GM08714 (cell line): ENCODE data around the gene SDF2.
A peak's percentile ranks its signal among the peaks of the same experiment; 100 is the strongest.

Source experiments
- H3K4me3 ChIP-seq: fragments of 200-500 bp; sonication (Bioruptor generic); 2 replicates; pipeline ENCODE4 v1.5.1; 2014; ENCODE audit warnings: mild to moderate bottlenecking, low read length, inconsistent platforms
- ZNF274 ChIP-seq: IDR thresholded peaks from 2 replicates; pipeline ENCODE4 v1.6.1; 2012; ENCODE audit warnings: mild to moderate bottlenecking, low read depth, low read length

Gene SDF2, protein sequence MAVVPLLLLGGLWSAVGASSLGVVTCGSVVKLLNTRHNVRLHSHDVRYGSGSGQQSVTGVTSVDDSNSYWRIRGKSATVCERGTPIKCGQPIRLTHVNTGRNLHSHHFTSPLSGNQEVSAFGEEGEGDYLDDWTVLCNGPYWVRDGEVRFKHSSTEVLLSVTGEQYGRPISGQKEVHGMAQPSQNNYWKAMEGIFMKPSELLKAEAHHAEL

GRCh38 chr17:28661635-28662526, at the start of gene SDF2, which contains the start of gene SUPT6H:
SDF2 (minus strand) TSS chr17:28661906; CDS start chr17:28661876, 30 bp downstream.
SUPT6H (plus strand) TSS chr17:28662205; CDS start chr17:28673402, 11,197 bp downstream.
- no peak for TF ChIP-seq ZNF274
- H3K4me3 ChIP-seq = peak within 1 kb of the TSS; percentile 76

GRCh38 chr17:28710861-28711722, 49.4 kb upstream of the SDF2 start:
- no peak for TF ChIP-seq ZNF274

DNA sequence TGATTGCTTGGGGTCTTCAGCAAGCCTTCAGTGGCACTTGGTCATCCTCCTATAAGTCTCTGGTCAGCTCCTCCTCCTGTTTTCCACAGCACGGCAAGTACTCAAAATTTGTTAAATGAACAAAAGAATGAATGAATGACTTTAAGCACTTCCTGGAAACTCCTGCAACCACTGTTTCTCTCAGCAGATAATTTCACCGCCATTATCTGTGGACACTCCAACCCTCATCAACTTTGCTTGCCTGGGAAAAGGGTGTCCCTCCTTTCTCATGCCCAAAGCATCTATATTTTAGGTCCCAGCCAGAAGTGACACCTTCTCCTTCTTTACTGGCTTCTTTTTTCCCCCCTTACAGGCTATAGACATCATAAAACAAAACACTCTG, 45.6 kb upstream of the SDF2 start:
- H3K4me3 ChIP-seq = no peak overlapping the region
- TF ChIP-seq ZNF274 = no peak

More at GRCh38 chr17:28710861-28711722, 49.4 kb upstream of the SDF2 start:
- H3K4me3 ChIP-seq = peak overlapping the region; percentile 69

DNA sequence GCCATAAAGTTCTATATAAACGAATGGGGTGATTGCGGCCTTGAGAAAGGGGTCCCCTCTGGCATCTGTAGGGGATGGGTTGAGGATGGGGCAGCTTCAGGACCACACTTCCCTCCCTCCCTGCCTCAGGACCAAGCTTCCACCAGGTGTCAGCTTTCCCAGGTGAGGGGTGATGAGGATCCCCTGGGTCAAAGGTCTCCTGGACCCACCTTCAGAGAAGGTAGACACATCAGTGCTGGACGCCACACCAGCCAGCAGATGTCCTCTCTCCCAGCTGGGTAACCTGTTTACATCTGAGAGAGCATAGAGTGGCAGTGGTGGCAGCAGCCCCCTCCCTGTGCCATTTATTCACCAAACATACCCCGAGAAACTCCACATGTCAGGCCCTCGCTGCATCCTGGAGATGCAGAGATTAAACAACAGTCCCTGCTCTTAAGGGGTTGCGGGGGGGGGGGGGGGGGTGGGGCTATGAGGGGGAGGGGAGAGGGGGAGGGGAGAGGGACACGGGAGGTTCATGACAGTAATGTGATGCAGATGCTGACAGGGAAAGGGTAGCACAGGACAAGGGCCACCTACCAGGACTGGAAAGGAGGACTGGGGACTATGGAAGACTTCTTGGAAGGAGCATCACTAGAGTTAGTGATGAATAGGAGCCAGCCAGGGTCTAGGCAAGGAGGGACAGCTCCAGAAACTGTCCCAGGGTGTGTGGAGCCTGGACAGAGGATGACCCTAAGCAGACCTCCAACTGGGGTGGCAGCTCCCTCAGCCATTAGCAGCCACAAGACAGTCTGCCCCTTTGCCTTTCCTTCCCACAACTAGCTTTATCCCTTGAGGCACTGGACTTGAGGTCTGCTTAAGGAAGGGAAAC, 45.0 kb upstream of the SDF2 start:
- no peak for TF ChIP-seq ZNF274
- H3K4me3 ChIP-seq = no peak overlapping the region

DNA sequence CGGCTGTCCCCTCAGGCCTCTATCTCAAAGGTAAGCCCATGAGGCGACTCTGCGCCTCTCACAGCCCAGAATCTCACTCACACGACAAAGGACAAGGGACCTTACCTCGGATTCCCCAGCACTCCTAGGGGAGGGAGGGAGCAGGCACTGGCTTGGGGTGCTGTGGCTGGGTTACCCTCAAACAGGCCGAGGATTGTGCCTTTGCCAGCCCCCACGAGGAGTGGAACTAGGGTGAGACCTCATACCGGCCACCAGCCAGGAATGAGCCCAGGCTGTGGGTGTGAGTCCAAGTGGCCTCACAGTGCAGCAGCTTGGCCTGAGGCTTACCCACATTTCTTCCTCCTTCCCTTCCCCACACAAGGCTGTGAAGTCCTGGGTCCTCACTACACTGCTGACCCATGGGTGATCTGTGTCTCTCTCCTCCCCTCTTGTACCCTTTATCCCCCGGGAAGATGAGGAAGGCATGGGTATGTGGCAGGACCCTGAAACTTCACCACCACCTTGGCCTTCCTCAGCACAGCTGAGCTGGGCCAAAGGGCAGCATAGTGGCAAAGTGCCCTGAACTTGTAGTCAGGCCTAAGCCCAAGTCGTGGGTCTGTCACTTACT, 44.1 kb upstream of the SDF2 start:
- TF ChIP-seq ZNF274 = no peak
- no peak overlapping the region for H3K4me3 ChIP-seq

GRCh38 chr17:28705074-28705659, 43.5 kb upstream of the SDF2 start:
- no peak for TF ChIP-seq ZNF274
- no peak overlapping the region for H3K4me3 ChIP-seq

GRCh38 chr17:28704219-28704858, 42.6 kb upstream of the SDF2 start:
- no peak for TF ChIP-seq ZNF274
- H3K4me3 ChIP-seq = no peak overlapping the region

DNA sequence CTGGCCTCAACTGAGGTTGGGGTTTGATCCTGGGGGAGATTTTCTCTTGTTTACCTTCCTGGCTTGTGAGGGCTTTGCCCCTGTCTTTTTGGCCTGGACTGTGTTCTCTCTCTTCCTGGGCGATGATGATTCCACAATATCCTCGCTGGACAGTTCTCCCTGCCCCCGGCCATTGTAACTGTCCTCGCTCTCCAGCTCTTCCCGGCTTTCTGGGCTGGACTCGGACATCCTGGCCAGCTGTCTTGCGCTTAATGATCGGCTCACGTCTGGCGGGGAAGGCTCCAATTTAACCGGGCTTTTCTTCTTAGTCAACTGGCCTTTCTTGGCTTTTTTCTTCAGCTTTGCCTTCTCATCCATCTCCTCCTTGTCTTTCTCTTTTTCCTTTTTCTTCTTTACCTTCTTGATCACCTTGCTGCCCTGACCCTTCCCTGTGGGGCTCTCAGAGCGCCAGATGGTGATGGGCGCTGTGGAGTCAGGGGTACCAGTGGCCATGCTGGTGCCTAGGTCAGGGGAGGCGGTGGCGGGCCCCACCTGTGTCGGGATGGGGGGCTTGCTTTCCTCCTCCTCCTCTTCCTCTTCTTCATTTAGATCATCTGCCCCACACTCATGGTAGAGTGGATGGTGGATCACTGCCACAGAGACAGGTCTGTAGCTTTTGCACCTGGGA, 42.0 kb upstream of the SDF2 start:
- TF ChIP-seq ZNF274 = no peak
- no peak overlapping the region for H3K4me3 ChIP-seq

- no peak overlapping the region for H3K4me3 ChIP-seq
- no peak for TF ChIP-seq ZNF274
These were observed 41.0 kb upstream of the SDF2 start for GRCh38 chr17:28702752-28703150.

DNA sequence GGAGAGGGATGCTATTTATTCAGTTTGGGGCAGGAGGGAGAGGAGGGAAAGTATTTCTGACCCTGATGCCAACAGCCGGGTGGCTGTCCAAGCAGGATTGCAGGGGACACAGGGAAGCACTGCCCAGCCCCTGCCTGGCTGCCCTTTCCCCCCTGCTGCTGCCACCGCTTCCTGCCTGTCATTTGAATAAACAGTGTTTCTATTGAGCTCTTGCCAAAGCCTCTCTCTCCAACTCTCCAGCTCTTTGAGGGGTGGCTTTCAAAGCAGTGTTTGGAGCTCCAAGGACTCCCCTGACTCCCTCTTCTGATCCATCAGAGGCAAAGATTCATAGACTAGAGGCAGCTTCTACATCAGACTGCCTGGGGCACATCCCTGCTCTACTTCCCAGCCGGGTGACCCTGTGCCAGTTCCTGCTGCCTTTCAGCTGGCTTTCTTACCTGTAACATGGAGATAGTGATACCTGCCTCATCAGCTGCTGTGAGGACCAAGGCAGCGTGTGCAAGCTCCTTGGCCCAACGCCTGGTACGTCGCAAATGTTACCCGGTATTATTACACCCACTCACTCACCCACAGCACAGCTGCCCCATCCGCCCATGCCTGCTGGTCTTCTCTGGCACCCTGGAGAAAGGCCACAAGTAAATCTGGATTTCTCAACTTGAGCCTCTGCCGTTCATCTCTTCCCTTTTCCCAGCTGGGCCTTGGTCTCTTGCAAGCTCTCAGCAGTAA, 40.5 kb upstream of the SDF2 start:
- no peak overlapping the region for H3K4me3 ChIP-seq
- TF ChIP-seq ZNF274 = no peak
